ENCODE measurements around the gene ATP6V1C2. TPM values are rescaled to one million over a fixed set of nuclear protein-coding genes. Genes with fewer than 3 reads are reported as not detected.

The ATP6V1C2 gene
- total RNA-seq, 1 experiment from 2014 or later: not detected

DNA sequence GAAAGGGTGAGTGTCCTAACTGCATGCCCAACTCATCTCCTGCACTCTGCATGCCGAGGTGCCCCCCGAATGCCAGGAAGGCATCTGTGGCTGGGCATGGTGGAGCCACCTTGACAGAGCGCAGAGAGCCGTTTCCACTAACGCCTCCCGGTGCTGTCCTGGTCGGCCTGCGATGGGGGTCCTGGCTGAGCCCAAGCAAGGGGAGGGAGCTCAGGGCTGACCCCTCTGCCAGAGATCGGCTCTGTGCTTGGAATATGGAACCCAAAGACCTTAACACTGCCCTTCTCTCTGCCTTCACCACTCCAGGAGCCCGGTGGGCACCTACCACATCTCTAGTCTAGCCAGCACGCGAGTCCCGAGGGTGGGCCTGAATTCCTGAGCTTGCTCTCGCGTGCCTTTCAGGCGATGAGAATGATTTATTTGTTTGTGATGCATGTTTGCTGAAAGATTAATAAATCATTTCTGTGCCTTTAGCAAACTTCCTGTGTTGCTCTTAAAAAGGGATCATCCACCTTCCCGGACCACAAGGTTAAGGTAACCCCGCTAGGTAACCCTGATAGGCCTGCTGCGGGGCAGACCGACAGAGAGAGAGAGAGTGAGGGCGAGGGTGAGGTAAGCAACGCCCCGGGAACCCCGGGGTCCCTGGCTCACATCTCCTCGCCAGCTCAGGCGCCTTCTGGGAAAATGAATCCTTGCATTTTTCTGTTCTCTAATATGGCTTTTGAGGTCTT lies 55.8 kb downstream of the ATP6V1C2 start:
- POLR2A ChIA-PET (ENCODE audit: unreplicated experiment): no interaction called here
- DNase-seq: no peak
- CTCF ChIA-PET: no interaction called here

DNA sequence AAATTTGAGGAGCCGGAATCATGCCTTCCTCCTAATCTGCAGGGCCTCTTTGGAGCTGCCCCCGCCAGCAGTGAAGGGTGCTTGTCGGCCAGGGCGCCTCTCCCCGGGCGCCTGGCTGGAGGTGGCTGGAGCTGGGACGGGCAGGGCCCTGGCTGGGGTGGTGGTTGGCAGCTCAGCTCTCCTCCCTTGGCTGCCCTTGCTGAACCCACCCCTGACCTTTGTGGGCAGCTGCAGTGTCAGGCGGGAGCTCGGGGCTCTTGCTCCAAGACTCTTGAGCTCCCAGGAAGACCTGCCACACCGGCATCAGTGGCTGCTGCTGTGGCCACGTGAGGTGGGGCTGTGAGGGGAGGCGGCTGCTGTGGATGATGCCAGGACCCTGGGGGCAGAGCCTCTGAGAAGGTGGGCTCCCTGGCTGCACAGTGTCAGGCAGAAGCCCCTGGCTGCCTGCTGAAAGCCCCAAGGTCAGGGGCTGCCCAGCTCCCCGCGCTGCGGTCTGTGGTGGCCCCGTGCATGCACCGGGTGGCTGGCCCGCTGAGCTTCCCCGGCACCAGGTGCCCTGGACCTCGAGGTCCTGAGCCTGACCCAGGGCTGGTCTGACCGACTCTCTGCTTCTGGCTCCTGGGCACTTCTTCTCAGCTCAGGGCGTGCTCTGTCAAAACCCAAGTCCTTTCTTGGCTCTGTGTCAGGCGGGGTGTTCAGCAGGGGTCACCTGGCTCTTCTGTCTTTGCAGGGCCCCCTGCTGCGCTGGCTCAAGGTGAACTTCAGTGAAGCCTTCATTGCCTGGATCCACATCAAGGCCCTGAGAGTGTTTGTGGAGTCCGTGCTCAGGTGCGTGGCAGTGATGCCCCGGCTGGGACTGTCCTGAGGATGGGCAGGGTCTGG lies 56.7 kb downstream of the ATP6V1C2 start:
- no TSS peak for BruUV-seq (replicated peaks)
- no peaks in the 10 kb centered on the region for H3K27me3 ChIP-seq (ENCODE audit: insufficient read depth, low read depth)
- no peak overlapping the region for H3K4me3 ChIP-seq
- peaks cover 15% of the 10 kb centered on the region; the same call in 1 of the 2 replicates for H3K36me3 ChIP-seq (ENCODE audit: low read depth)
- H2AFZ ChIP-seq: no peak overlapping the region
- H3F3A ChIP-seq (ENCODE audit: insufficient read depth, low read depth): peaks cover 6% of the 10 kb centered on the region
- intact Hi-C loops (cut with micrococcal nuclease; ENCODE audit: unreplicated experiment): no loop called here
- CTCF ChIA-PET: no interaction called here
- DNase-seq: no peak
- no peaks in the 10 kb centered on the region for H3K9me2 ChIP-seq (ENCODE audit: insufficient read depth)
- no peaks in the 10 kb centered on the region for H3K4me1 ChIP-seq (replicated peaks; ENCODE audit: insufficient read depth)
- H3K79me2 ChIP-seq (ENCODE audit: low read depth): no peaks in the 10 kb centered on the region
- no peak overlapping the region for H3K4me2 ChIP-seq
- TF ChIP-seq EZH2 (IDR thresholded peaks at IDR 0.05; ENCODE audit: low read depth): no peak
- TF ChIP-seq, protein P1, sequence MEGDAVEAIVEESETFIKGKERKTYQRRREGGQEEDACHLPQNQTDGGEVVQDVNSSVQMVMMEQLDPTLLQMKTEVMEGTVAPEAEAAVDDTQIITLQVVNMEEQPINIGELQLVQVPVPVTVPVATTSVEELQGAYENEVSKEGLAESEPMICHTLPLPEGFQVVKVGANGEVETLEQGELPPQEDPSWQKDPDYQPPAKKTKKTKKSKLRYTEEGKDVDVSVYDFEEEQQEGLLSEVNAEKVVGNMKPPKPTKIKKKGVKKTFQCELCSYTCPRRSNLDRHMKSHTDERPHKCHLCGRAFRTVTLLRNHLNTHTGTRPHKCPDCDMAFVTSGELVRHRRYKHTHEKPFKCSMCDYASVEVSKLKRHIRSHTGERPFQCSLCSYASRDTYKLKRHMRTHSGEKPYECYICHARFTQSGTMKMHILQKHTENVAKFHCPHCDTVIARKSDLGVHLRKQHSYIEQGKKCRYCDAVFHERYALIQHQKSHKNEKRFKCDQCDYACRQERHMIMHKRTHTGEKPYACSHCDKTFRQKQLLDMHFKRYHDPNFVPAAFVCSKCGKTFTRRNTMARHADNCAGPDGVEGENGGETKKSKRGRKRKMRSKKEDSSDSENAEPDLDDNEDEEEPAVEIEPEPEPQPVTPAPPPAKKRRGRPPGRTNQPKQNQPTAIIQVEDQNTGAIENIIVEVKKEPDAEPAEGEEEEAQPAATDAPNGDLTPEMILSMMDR (conservative IDR thresholded peaks at IDR 0.05): no peak
- H4K20me1 ChIP-seq (ENCODE audit: insufficient read depth): no peaks in the 10 kb centered on the region
- no peak overlapping the region for H3K27ac ChIP-seq
- H3K9me3 ChIP-seq (ENCODE audit: insufficient read depth, low read depth): no peaks in the 10 kb centered on the region
- POLR2A ChIA-PET (ENCODE audit: unreplicated experiment): no interaction called here

More for the DNA sequence above, 55.8 kb downstream of the ATP6V1C2 start:
- intact Hi-C loops (cut with micrococcal nuclease; ENCODE audit: unreplicated experiment): no loop called here
- TF ChIP-seq, protein P1 (conservative IDR thresholded peaks at IDR 0.05): no peak
- TF ChIP-seq EZH2 (IDR thresholded peaks at IDR 0.05; ENCODE audit: low read depth): no peak
- peaks cover 9% of the 10 kb centered on the region; the same call in 1 of the 2 replicates for H3K36me3 ChIP-seq (ENCODE audit: low read depth)
- no TSS peak for BruUV-seq (replicated peaks)
- no peak overlapping the region for H2AFZ ChIP-seq
- H4K20me1 ChIP-seq (ENCODE audit: insufficient read depth): no peaks in the 10 kb centered on the region
- no peak overlapping the region for H3K27ac ChIP-seq
- H3K9me2 ChIP-seq (ENCODE audit: insufficient read depth): no peaks in the 10 kb centered on the region
- H3K4me3 ChIP-seq: no peak overlapping the region
- no peaks in the 10 kb centered on the region for H3K27me3 ChIP-seq (ENCODE audit: insufficient read depth, low read depth)
- H3F3A ChIP-seq (ENCODE audit: insufficient read depth, low read depth): peaks cover 6% of the 10 kb centered on the region
- no peak overlapping the region for H3K4me2 ChIP-seq
- no peaks in the 10 kb centered on the region for H3K79me2 ChIP-seq (ENCODE audit: low read depth)
- no peaks in the 10 kb centered on the region for H3K4me1 ChIP-seq (replicated peaks; ENCODE audit: insufficient read depth)
- no peaks in the 10 kb centered on the region for H3K9me3 ChIP-seq (ENCODE audit: insufficient read depth, low read depth)

DNA sequence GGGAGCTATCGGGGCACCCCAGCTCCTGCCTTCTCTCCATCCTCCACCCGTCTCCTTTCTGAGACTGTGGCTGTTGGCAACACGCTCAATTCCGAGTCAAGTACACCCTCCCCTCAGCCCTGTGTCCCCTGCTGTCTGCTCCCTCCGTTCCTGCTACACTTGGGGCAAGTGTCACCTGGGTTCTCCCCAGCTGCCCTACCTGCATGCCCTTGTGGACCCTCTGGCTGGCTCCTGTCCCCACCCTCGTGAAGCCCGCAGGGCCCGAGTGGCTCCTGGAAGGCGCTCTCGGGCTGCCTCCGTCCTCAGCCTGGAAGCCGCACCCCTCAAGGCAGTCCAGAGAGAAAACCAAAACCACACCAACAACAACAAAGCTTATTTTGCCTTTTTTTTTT lies 57.3 kb downstream of the ATP6V1C2 start:
- no peaks in the 10 kb centered on the region for H3K4me1 ChIP-seq (replicated peaks; ENCODE audit: insufficient read depth)
- H3K9me3 ChIP-seq (ENCODE audit: insufficient read depth, low read depth): no peaks in the 10 kb centered on the region
- no peaks in the 10 kb centered on the region for H3K27me3 ChIP-seq (ENCODE audit: insufficient read depth, low read depth)
- H3K9me2 ChIP-seq (ENCODE audit: insufficient read depth): no peaks in the 10 kb centered on the region
- TF ChIP-seq, protein P1 (conservative IDR thresholded peaks at IDR 0.05): no peak
- TF ChIP-seq EZH2 (IDR thresholded peaks at IDR 0.05; ENCODE audit: low read depth): no peak
- ChIA-PET CTCF (interaction anchor here (0.8 kb wide), 1 partner anchor 42 kb away, joined by 4 read pairs; no protein-coding TSS in a partner anchor), POLR2A (ENCODE audit: unreplicated experiment) (interaction anchor here (0.7 kb wide), 1 partner anchor 10 kb away, joined by 7 read pairs; no protein-coding TSS in a partner anchor)
- intact Hi-C loops (cut with micrococcal nuclease; ENCODE audit: unreplicated experiment): no loop called here
- H3K4me3 ChIP-seq: no peak overlapping the region
- H3K79me2 ChIP-seq (ENCODE audit: low read depth): no peaks in the 10 kb centered on the region
- H3K4me2 ChIP-seq: no peak overlapping the region
- BruUV-seq (replicated peaks): no TSS peak
- H4K20me1 ChIP-seq (ENCODE audit: insufficient read depth): no peaks in the 10 kb centered on the region; the same call in 1 of the 2 replicates
- peaks cover 21% of the 10 kb centered on the region; the same call in 1 of the 2 replicates for H3K36me3 ChIP-seq (ENCODE audit: low read depth)
- peaks cover 10% of the 10 kb centered on the region for H3F3A ChIP-seq (ENCODE audit: insufficient read depth, low read depth)
- no peak for DNase-seq
- no peak overlapping the region for H2AFZ ChIP-seq
- H3K27ac ChIP-seq: no peak overlapping the region

Data from PC-9 (cell line).